ENCODE data around the gene HBP1. TPM values are rescaled to one million over a fixed set of nuclear protein-coding genes. Genes with fewer than 3 reads are reported as not detected.

HBP1 gene
- total and polyA plus RNA-seq, 2 of the 4 experiments (the other 2 are of a cell fraction), result 27.1 to 69.9 TPM

DNA sequence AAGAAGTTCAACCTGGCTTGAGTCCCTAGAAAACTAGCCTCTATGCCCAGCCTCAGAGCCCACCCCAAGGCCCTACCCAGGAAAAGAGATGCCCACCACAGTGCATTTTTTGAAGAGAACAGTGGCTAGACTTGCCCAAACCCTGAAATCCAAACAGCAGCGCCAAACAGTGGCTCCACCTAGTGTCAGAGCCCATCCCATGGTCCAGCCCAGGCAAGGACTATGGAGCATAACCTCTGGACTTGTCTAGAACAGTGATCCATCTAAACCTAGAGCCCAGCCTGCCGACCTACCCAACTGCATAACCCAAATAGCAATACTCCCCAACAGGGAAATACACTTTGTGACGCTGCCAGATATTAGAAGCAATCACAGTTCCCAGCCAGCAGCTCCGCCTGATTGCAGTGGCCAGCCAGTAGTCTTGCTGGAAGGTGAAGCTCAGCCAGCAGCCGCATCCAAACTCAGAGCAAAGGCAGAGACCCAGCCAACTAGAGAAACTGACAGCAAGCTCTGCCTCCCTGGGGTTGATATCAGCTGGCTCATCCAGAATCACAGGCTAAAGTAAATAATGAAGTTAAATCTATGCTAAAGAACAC lies 44.5 kb downstream of the HBP1 start:
- Histone ChIP-seq H3K18ac (ENCODE audit: low read depth, low read length) (no peak overlapping the region), H3K23ac (ENCODE audit: low read depth, low read length) (no peak overlapping the region), H3K4me2 (ENCODE audit: low read depth, low read length) (no peak overlapping the region), H3K27me3 (ENCODE audit: control insufficient read depth, insufficient read depth, low read length) (no peaks in the 10 kb centered on the region), H2BK5ac (ENCODE audit: low read depth, low read length, poor library complexity, severe bottlenecking) (no peak overlapping the region), H2BK120ac (ENCODE audit: low read depth, low read length) (no peak overlapping the region), H3K56ac (ENCODE audit: extremely low read depth, insufficient read depth, low read length) (no peak overlapping the region), H2AFZ (replicated peaks; ENCODE audit: low read length, poor library complexity) (no peak overlapping the region), H4K91ac (ENCODE audit: insufficient read depth, low read depth, low read length) (no peak overlapping the region), H3K4me3 (ENCODE audit: insufficient read depth, low read depth, low read length) (no peak overlapping the region), H3K9me1 (ENCODE audit: insufficient read depth, low read length) (peaks cover 3% of the 10 kb centered on the region; the same call in 1 of the 2 replicates), H3K9me3 (ENCODE audit: control insufficient read depth, insufficient read depth, low read length) (no peaks in the 10 kb centered on the region; the same call in 1 of the 2 replicates), H4K8ac (ENCODE audit: low read depth in 2 of 2, low read length in 2 of 2) (no peak overlapping the region), H4K5ac (ENCODE audit: low read depth, low read length) (no peak overlapping the region), H3K4ac (ENCODE audit: low read depth, low read length) (no peak overlapping the region), H3K79me1 (ENCODE audit: low read depth in 1 of 2, low read length in 2 of 2) (peaks cover 0 to 4% of the 10 kb centered on the region in 2 experiments; a peak in 3 of 4 replicates), H2BK20ac (ENCODE audit: low read depth, low read length) (no peak overlapping the region), H4K20me1 (ENCODE audit: insufficient read depth, low read length) (no peaks in the 10 kb centered on the region), H2BK15ac (ENCODE audit: low read depth, low read length) (no peak overlapping the region), H2AK5ac (ENCODE audit: low read depth, low read length) (no peak overlapping the region), H3K4me1 (ENCODE audit: control insufficient read depth, insufficient read depth, low read length) (peaks cover 3% of the 10 kb centered on the region; the same call in 1 of the 2 replicates), H3K9ac (ENCODE audit: low read depth, low read length) (no peak overlapping the region), H3K27ac (ENCODE audit: insufficient read depth, low read length) (no peak overlapping the region), H3K14ac (replicated peaks; ENCODE audit: low read depth, low read length) (no peak overlapping the region), H2AK9ac (replicated peaks; ENCODE audit: low read depth, low read length, poor library complexity) (no peak overlapping the region), H3K36me3 (ENCODE audit: control insufficient read depth, insufficient read depth, low read length) (peaks cover 5% of the 10 kb centered on the region)
- DNase-seq (no peak), ATAC-seq (ENCODE audit: low read depth) (no peak)
- WGBS, 2 experiments (ENCODE audit: extremely low coverage in 2 of 2, insufficient read length in 1 of 2), result 100% methylated on average over 3 of the region's 5 CpGs; no CpG with 5 or more reads in 1 of the 2 experiments
- in situ Hi-C loops (cut with MboI; ENCODE audit: low sequenced_read_pairs) (no loop called here), dilution Hi-C loops (cut with HindIII; ENCODE audit: low sequenced_read_pairs, unreplicated experiment) (no loop called here), intact Hi-C loops (cut with micrococcal nuclease) (no loop called here)
- ChIA-PET CTCF (no interaction called here), POLR2A (ENCODE audit: unreplicated experiment) (no interaction called here)
- no peak for TF ChIP-seq FOS (IDR thresholded peaks at IDR 0.05; ENCODE audit: low read depth, low read length)
- no peak for TF ChIP-seq NFE2L2 (IDR thresholded peaks at IDR 0.05; ENCODE audit: low read depth, low read length)
- no peak for TF ChIP-seq RFX5 (IDR thresholded peaks at IDR 0.05; ENCODE audit: low read depth, low read length)
- TF ChIP-seq CEBPB (IDR thresholded peaks at IDR 0.05; ENCODE audit: low read depth, low read length), result no peak
- BruUV-seq (replicated peaks), result no TSS peak

Data from IMR-90 (cell line).